Panc1 (cell line): ENCODE measurements around the gene VIPR2. TPM values are rescaled to one million over a fixed set of nuclear protein-coding genes. Genes with fewer than 3 reads are reported as not detected.

Experiments used
- ATAC-seq: fragments of 200-7000 bp; cut with Tn5 transposase; 2 replicates; pipeline ENCODE4 v1.9.1; 2020; ENCODE audit warnings: mild to moderate bottlenecking, moderate library complexity
- BruUV-seq: library from RNA; stranded (reverse); fragments of 400-500 nt; replicated peaks from 2 replicates; lab custom pipeline; 2021; lab: Mats Ljungman, UMichigan
- CTCF ChIA-PET: fragments of 300-600 bp; sonication (Branson Sonifier 250); formaldehyde crosslinking; loops from one replicate; lab custom pipeline; 2022; ENCODE audit warnings: antibody characterized with exemption; lab: Charles Lee
- POLR2A ChIA-PET: fragments of 300-600 bp; sonication (Branson Sonifier 250); formaldehyde crosslinking; loops from one replicate; lab custom pipeline; 2022; ENCODE audit warnings: antibody characterized with exemption; lab: Charles Lee
- DNase-seq: peaks from one replicate; pipeline ENCODE4 v3.0.0-alpha.2; 2010; ENCODE audit warnings: low read depth, low spot score
- H3K27ac ChIP-seq: 2 replicates; pipeline ENCODE4 v1.5.1; 2011; ENCODE audit warnings: mild to moderate bottlenecking, low read length, inconsistent platforms
- H3K27me3 ChIP-seq: fragments of 200-500 bp; sonication (Bioruptor generic); 2 replicates; pipeline ENCODE4 v1.6.0; 2014; ENCODE audit warnings: low read length, inconsistent platforms; ENCODE audit not compliant: control insufficient read depth, insufficient read depth
- H3K36me3 ChIP-seq: fragments of 200-500 bp; sonication (Bioruptor generic); 2 replicates; pipeline ENCODE4 v1.5.1; 2014; ENCODE audit warnings: inconsistent platforms, mild to moderate bottlenecking, low read length, moderate library complexity; ENCODE audit not compliant: control insufficient read depth, insufficient read depth
- H3K4me1 ChIP-seq: 2 replicates; pipeline ENCODE4 v1.5.1; 2011; ENCODE audit warnings: inconsistent platforms, mild to moderate bottlenecking, low read length, moderate library complexity; ENCODE audit not compliant: control insufficient read depth, insufficient read depth
- H3K4me3 ChIP-seq, 2 experiments: 2 replicates each; pipeline ENCODE4 v1.5.1; 2011 to 2012; ENCODE audit warnings: low read depth in 2 of 2, low read length in 2 of 2, mild to moderate bottlenecking in 2 of 2, inconsistent platforms in 1 of 2, moderate library complexity in 1 of 2
- H3K9me3 ChIP-seq: fragments of 200-500 bp; sonication (Bioruptor generic); 2 replicates; pipeline ENCODE4 v1.5.1; 2014; ENCODE audit warnings: low read depth, mild to moderate bottlenecking, inconsistent platforms, low read length, moderate library complexity; ENCODE audit not compliant: control insufficient read depth, insufficient read depth
- CTCF ChIP-seq: fragments of 450-650 bp; IDR thresholded peaks from 2 replicates; pipeline ENCODE4 v1.5.1; 2017; ENCODE audit warnings: mild to moderate bottlenecking
- POLR2AphosphoS5 ChIP-seq: IDR thresholded peaks from 2 replicates; pipeline ENCODE4 v1.6.1; 2012; ENCODE audit warnings: mild to moderate bottlenecking, low read depth, low read length, moderate library complexity
- REST ChIP-seq, 2 experiments: IDR thresholded peaks; 2 replicates each; pipeline ENCODE4 v1.6.1; 2011 to 2012; ENCODE audit warnings: low read depth in 2 of 2, control low read depth in 1 of 2, low read length in 1 of 2, mild to moderate bottlenecking in 1 of 2, moderate library complexity in 1 of 2; ENCODE audit not compliant: insufficient read depth in 1 of 2
- SIN3A ChIP-seq: IDR thresholded peaks from 2 replicates; pipeline ENCODE4 v1.6.1; 2012; ENCODE audit warnings: low read depth, mild to moderate bottlenecking, low read length, moderate library complexity, borderline replicate concordance; ENCODE audit not compliant: insufficient read depth
- TCF7L2 ChIP-seq: IDR thresholded peaks from 2 replicates; pipeline ENCODE4 v1.6.1; 2011; ENCODE audit warnings: mild to moderate bottlenecking, low read depth, low read length, inconsistent platforms
- in situ Hi-C: cut with HindIII; loops from 2 replicates; pipeline ENCODE4 v1.10.0; 2016; ENCODE audit warnings: low sequenced_read_pairs, low pct_unique_long_range_greater_than_20kb
- intact Hi-C: fragments of 100-400 bp; cut with micrococcal nuclease; formaldehyde crosslinking; loops from one replicate; pipeline ENCODE4 v1.10.0; 2022; ENCODE audit not compliant: unreplicated experiment
- total RNA-seq: library from RNA; stranded (reverse); gene quantifications from one replicate; pipeline ENCODE4 v1.2.1, GENCODE V29; 2021; ENCODE audit not compliant: unreplicated experiment

The VIPR2 gene
- total RNA-seq, 1 experiment from 2014 or later, result not detected

GRCh38 chr7:159031135-159031701, 113.4 kb downstream of the VIPR2 start:
- in situ Hi-C loops, result no loop called here
- ATAC-seq, result peak; percentile 31
- intact Hi-C loops, result no loop called here
- Histone ChIP-seq H3K9me3 (no peaks in the 10 kb centered on the region), H3K4me1 (no peaks in the 10 kb centered on the region; the same call in 1 of the 2 replicates), H3K4me3 (peak overlapping the region; percentile 44 to 46), H3K36me3 (no peaks in the 10 kb centered on the region), H3K27me3 (no peaks in the 10 kb centered on the region), H3K27ac (peak overlapping the region; percentile 65; the same call in 1 of the 2 replicates)
- BruUV-seq, result no TSS peak
- TF ChIP-seq SIN3A (no peak), POLR2AphosphoS5 (no peak), TCF7L2 (no peak), REST (IDR thresholded peaks at IDR 0.05; ENCODE audit: insufficient read depth in 1 of 2, low read depth in 2 of 2, low read length in 1 of 2) (no peak), CTCF (no peak)
- DNase-seq, result no peak
- CTCF ChIA-PET, result no interaction called here
- POLR2A ChIA-PET, result no interaction called here

DNA sequence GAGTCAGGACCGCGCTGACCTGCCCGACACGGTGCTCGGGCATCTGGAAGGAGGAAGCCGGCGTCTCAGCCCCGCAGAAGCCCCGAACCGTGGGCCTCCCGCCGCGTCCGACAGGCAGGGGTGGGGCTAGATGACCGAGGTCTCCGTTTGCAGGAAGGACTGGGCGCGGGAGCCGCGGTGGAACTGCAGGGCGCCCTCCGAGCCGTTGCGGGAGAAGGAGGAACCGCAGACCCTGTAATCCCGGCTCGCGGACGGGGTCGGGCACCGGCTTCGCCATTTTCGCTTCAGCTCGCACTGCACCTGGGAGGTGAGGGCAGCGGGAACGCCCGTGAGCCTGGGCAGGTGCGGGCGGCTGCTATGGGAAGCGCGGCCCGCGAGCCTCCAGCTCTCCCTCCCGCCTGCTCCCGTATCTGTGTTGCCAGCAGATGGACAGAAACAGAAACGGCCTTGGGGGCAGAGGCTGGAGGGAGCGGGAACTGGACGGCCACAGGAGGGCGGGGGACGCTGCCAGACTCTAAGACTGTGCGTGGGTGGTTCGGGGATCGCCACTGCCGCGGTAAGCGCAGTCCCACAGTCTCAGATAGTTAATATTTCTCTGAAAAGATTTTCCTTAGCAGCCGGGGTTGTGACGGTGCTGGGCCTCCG, 114.1 kb downstream of the VIPR2 start:
- peak; percentile 81 for ATAC-seq
- POLR2A ChIA-PET, result interaction anchor here (0.6 kb wide), 1 partner anchor 101 kb away, joined by 3 read pairs; no protein-coding TSS in a partner anchor
- in situ Hi-C loops, result no loop called here

More for the DNA sequence above, 114.1 kb downstream of the VIPR2 start:
- CTCF ChIA-PET, result no interaction called here
- Histone ChIP-seq H3K27me3 (no peaks in the 10 kb centered on the region), H3K27ac (peak overlapping the region; percentile 65; the same call in 1 of the 2 replicates), H3K4me1 (no peaks in the 10 kb centered on the region; the same call in 1 of the 2 replicates), H3K9me3 (no peaks in the 10 kb centered on the region), H3K4me3 (peak overlapping the region; percentile 44 to 46), H3K36me3 (no peaks in the 10 kb centered on the region)
- intact Hi-C loops, result no loop called here
- no peak for DNase-seq
- TF ChIP-seq REST (IDR thresholded peaks at IDR 0.05; ENCODE audit: insufficient read depth in 1 of 2, low read depth in 2 of 2, low read length in 1 of 2) (no peak), TCF7L2 (no peak), POLR2AphosphoS5 (no peak), CTCF (no peak), SIN3A (no peak)
- no TSS peak for BruUV-seq
